NT2/D1 (cell line): ENCODE measurements around the gene KCTD14.

Source experiments
- DNase-seq: peaks from one replicate; pipeline ENCODE4 v3.0.0-alpha.2; 2011; ENCODE audit warnings: low read depth, low spot score
- H3K27me3 ChIP-seq: 2 replicates; pipeline ENCODE4 v1.6.0; 2011; ENCODE audit warnings: mild to moderate bottlenecking; ENCODE audit not compliant: insufficient read length, insufficient read depth
- H3K36me3 ChIP-seq: 2 replicates; pipeline ENCODE4 v1.6.1; 2011; ENCODE audit warnings: mild to moderate bottlenecking, low read length, mixed read lengths; ENCODE audit not compliant: insufficient read depth, insufficient read length
- H3K4me1 ChIP-seq: 2 replicates; pipeline ENCODE4 v1.5.1; 2011; ENCODE audit not compliant: insufficient read depth, insufficient read length
- H3K4me3 ChIP-seq: 2 replicates; pipeline ENCODE4 v1.5.1; 2011; ENCODE audit warnings: low read depth; ENCODE audit not compliant: insufficient read length
- H3K9ac ChIP-seq: 2 replicates; pipeline ENCODE4 v1.6.0; 2011; ENCODE audit warnings: low read depth; ENCODE audit not compliant: insufficient read length
- H3K9me3 ChIP-seq: 2 replicates; pipeline ENCODE4 v1.5.1; 2011; ENCODE audit warnings: mild to moderate bottlenecking, low read length; ENCODE audit not compliant: insufficient read depth
- SUZ12 ChIP-seq: IDR thresholded peaks from 2 replicates; pipeline ENCODE4 v1.6.1; 2011; ENCODE audit not compliant: insufficient read length, insufficient read depth; ENCODE audit errors: extremely low read depth
- YY1 ChIP-seq: IDR thresholded peaks from 2 replicates; pipeline ENCODE4 v1.6.1; 2011; ENCODE audit not compliant: insufficient read length, insufficient read depth
- ZNF274 ChIP-seq: IDR thresholded peaks from 2 replicates; pipeline ENCODE4 v1.6.1; 2011; ENCODE audit warnings: mild to moderate bottlenecking, low read depth, low read length

The KCTD14 gene

GRCh38 chr11:77968337-77968736, 54.7 kb downstream of the KCTD14 start:
- TF ChIP-seq YY1 (no peak), SUZ12 (no peak), ZNF274 (no peak)
- no peak overlapping the region for H3K9ac ChIP-seq
- peaks cover 9% of the 10 kb centered on the region for H3K36me3 ChIP-seq
- no peaks in the 10 kb centered on the region for H3K27me3 ChIP-seq
- H3K9me3 ChIP-seq = no peaks in the 10 kb centered on the region
- H3K4me1 ChIP-seq = no peaks in the 10 kb centered on the region
- H3K4me3 ChIP-seq = no peak overlapping the region
- DNase-seq = no peak

- Histone ChIP-seq H3K9ac (no peak overlapping the region), H3K9me3 (no peaks in the 10 kb centered on the region), H3K36me3 (peaks cover 9% of the 10 kb centered on the region), H3K4me3 (no peak overlapping the region), H3K4me1 (no peaks in the 10 kb centered on the region), H3K27me3 (no peaks in the 10 kb centered on the region)
- no peak for DNase-seq
- TF ChIP-seq ZNF274 = no peak
- TF ChIP-seq YY1 = no peak
- no peak for TF ChIP-seq SUZ12
Observed at GRCh38 chr11:77967753-77968152, 55.3 kb downstream of the KCTD14 start.

GRCh38 chr11:77967121-77967520, 56.0 kb downstream of the KCTD14 start:
- no peaks in the 10 kb centered on the region for H3K4me1 ChIP-seq
- H3K27me3 ChIP-seq = no peaks in the 10 kb centered on the region
- H3K9me3 ChIP-seq = no peaks in the 10 kb centered on the region
- peaks cover 9% of the 10 kb centered on the region for H3K36me3 ChIP-seq
- TF ChIP-seq SUZ12 = no peak
- no peak for TF ChIP-seq YY1
- TF ChIP-seq ZNF274 = no peak
- no peak for DNase-seq
- no peak overlapping the region for H3K4me3 ChIP-seq
- H3K9ac ChIP-seq = no peak overlapping the region

- no peak for TF ChIP-seq SUZ12
- no peak for TF ChIP-seq ZNF274
- no peak for TF ChIP-seq YY1
- H3K4me1 ChIP-seq = no peaks in the 10 kb centered on the region
- H3K4me3 ChIP-seq = no peak overlapping the region
- DNase-seq = no peak
- peaks cover 12% of the 10 kb centered on the region for H3K36me3 ChIP-seq
- no peak overlapping the region for H3K9ac ChIP-seq
- H3K27me3 ChIP-seq = no peaks in the 10 kb centered on the region
- H3K9me3 ChIP-seq = no peaks in the 10 kb centered on the region
Observed at GRCh38 chr11:77966338-77966737, 56.7 kb downstream of the KCTD14 start.
